H1 (cell line): ENCODE results near the gene YIPF7. TPM values are rescaled to one million over a fixed set of nuclear protein-coding genes. Genes with fewer than 3 reads are reported as not detected.

Source experiments
- CTCF ChIA-PET: fragments of 300-600 bp; sonication (Branson Sonifier 250); formaldehyde crosslinking; loops from one replicate; lab custom pipeline; 2021; ENCODE audit not compliant: partially characterized antibody; lab: Charles Lee
- POLR2A ChIA-PET: fragments of 300-600 bp; sonication (Branson Sonifier 250); formaldehyde crosslinking; loops from one replicate; lab custom pipeline; 2021; ENCODE audit warnings: inconsistent platforms; ENCODE audit not compliant: partially characterized antibody; lab: Charles Lee
- DNase-seq, 2 experiments: peaks; one replicate each; pipeline versions ENCODE4 v3.0.0 to v3.0.0-alpha.2; 2010 to 2022; ENCODE audit warnings: low spot score in 2 of 2, low read depth in 1 of 2, mixed read lengths in 1 of 2
- FAIRE-seq: peaks from 2 replicates; lab custom pipeline; 2011; peaks lifted over from hg19 to GRCh38; lab: Jason Lieb, UNC
- H2AFZ ChIP-seq: 2 replicates; pipeline ENCODE4 v1.8.1; 2012; ENCODE audit warnings: low read length, inconsistent platforms
- H2AK5ac ChIP-seq: 2 replicates; pipeline ENCODE4 v1.6.1; 2013; ENCODE audit warnings: low read depth, low read length
- H2BK120ac ChIP-seq: replicated peaks from 2 replicates; pipeline ENCODE3; 2013; ENCODE audit warnings: low read depth, low read length, inconsistent platforms
- H2BK12ac ChIP-seq: 2 replicates; pipeline ENCODE4 v1.6.1; 2013; ENCODE audit warnings: low read depth, low read length
- H2BK15ac ChIP-seq: 2 replicates; pipeline ENCODE4 v1.6.1; 2013; ENCODE audit warnings: low read length
- H2BK20ac ChIP-seq: 2 replicates; pipeline ENCODE4 v1.6.1; 2013; ENCODE audit warnings: low read length
- H2BK5ac ChIP-seq: 2 replicates; pipeline ENCODE4 v1.6.1; 2013; ENCODE audit warnings: low read depth, low read length
- H3K14ac ChIP-seq: 2 replicates; pipeline ENCODE4 v1.6.1; 2013; ENCODE audit warnings: inconsistent platforms; ENCODE audit not compliant: insufficient read length
- H3K18ac ChIP-seq: 2 replicates; pipeline ENCODE4 v1.6.1; 2013; ENCODE audit warnings: low read length; ENCODE audit errors: extremely low read depth
- H3K23ac ChIP-seq: 2 replicates; pipeline ENCODE4 v1.6.1; 2013; ENCODE audit warnings: inconsistent platforms; ENCODE audit not compliant: insufficient read length
- H3K23me2 ChIP-seq: 2 replicates; pipeline ENCODE4 v1.6.1; 2013; ENCODE audit warnings: low read depth, low read length
- H3K27ac ChIP-seq: 2 replicates; pipeline ENCODE4 v1.6.1; 2011; ENCODE audit warnings: low read depth, low read length, inconsistent platforms
- H3K27me3 ChIP-seq, 4 experiments: replicated peaks in 1 of 4; 1 replicate in 1 of 4; 2 replicates in 3 of 4; pipeline versions ENCODE4 v1.6.1 to v1.8.1; 2011 to 2013; ENCODE audit warnings: low read length in 3 of 4, mild to moderate bottlenecking in 3 of 4, inconsistent platforms in 2 of 4, mixed read lengths in 2 of 4, moderate library complexity in 1 of 4; ENCODE audit not compliant: control insufficient read depth in 3 of 4, insufficient read depth in 3 of 4; ENCODE audit errors: extremely low read depth in 1 of 4
- H3K36me3 ChIP-seq, 4 experiments: 2 replicates each; pipeline versions ENCODE4 v1.6.1 to v1.8.1; 2011 to 2013; ENCODE audit warnings: mild to moderate bottlenecking in 4 of 4, low read length in 3 of 4, moderate library complexity in 2 of 4, control low read depth in 1 of 4, inconsistent platforms in 1 of 4; ENCODE audit not compliant: insufficient read depth in 4 of 4, control insufficient read depth in 2 of 4
- H3K4ac ChIP-seq: replicated peaks from 2 replicates; pipeline ENCODE3; 2013; ENCODE audit warnings: low read length, low read depth, mixed read lengths, inconsistent platforms; ENCODE audit not compliant: insufficient read length
- H3K4me1 ChIP-seq, 4 experiments: replicated peaks in 1 of 4; 1 replicate in 1 of 4; 2 replicates in 3 of 4; pipeline versions ENCODE4 v1.6.1 to v1.8.1; 2011 to 2013; ENCODE audit warnings: low read length in 3 of 4, inconsistent platforms in 2 of 4, mixed read lengths in 1 of 4; ENCODE audit not compliant: insufficient read depth in 4 of 4, control insufficient read depth in 3 of 4
- H3K4me2 ChIP-seq, 2 experiments: 2 replicates each; pipeline versions ENCODE4 v1.6.1 to v1.8.1; 2011 to 2013; ENCODE audit warnings: low read depth in 2 of 2, low read length in 2 of 2, control low read depth in 1 of 2, inconsistent platforms in 1 of 2, mild to moderate bottlenecking in 1 of 2; ENCODE audit not compliant: insufficient read depth in 1 of 2
- H3K4me3 ChIP-seq, 4 experiments: fragments of 200-600, 300-600 bp in 1 of 4; sonication (generic), shearing (Covaris generic), sonication (Bioruptor Twin) in 1 of 4; 2 replicates each; pipeline versions ENCODE4 v1.5.1 to v1.8.1; 2011 to 2016; ENCODE audit warnings: low read length in 4 of 4, low read depth in 3 of 4, control low read depth in 2 of 4, inconsistent platforms in 2 of 4, mild to moderate bottlenecking in 2 of 4, mixed read lengths in 1 of 4, moderate library complexity in 1 of 4; ENCODE audit not compliant: insufficient read depth in 2 of 4; ENCODE audit errors: extremely low read depth in 1 of 4
- H3K56ac ChIP-seq: replicated peaks from 2 replicates; pipeline ENCODE3; 2013; ENCODE audit warnings: low read depth, mild to moderate bottlenecking, mixed read lengths, low read length, inconsistent platforms; ENCODE audit not compliant: insufficient read length
- H3K79me1 ChIP-seq: 2 replicates; pipeline ENCODE4 v1.6.1; 2013; ENCODE audit warnings: low read depth, low read length, control low read depth
- H3K79me2 ChIP-seq, 2 experiments: 2 replicates each; pipeline versions ENCODE4 v1.6.1 to v1.8.1; 2012 to 2013; ENCODE audit warnings: low read length in 2 of 2, mild to moderate bottlenecking in 2 of 2, inconsistent platforms in 1 of 2; ENCODE audit not compliant: insufficient read depth in 2 of 2, control insufficient read depth in 1 of 2
- H3K9ac ChIP-seq, 4 experiments: replicated peaks in 1 of 4; 1 replicate in 1 of 4; 2 replicates in 3 of 4; pipeline versions ENCODE4 v1.6.1 to v1.8.1; 2011 to 2013; ENCODE audit warnings: low read depth in 3 of 4, low read length in 3 of 4, control low read depth in 2 of 4, mild to moderate bottlenecking in 2 of 4, moderate library complexity in 2 of 4, inconsistent platforms in 1 of 4; ENCODE audit errors: extremely low read depth in 1 of 4
- H3K9me3 ChIP-seq, 2 experiments: 2 replicates each; pipeline versions ENCODE4 v1.6.1 to v1.8.1; 2012 to 2013; ENCODE audit warnings: mild to moderate bottlenecking in 2 of 2, moderate library complexity in 2 of 2, control low read depth in 1 of 2, inconsistent platforms in 1 of 2, low read depth in 1 of 2, low read length in 1 of 2, mixed read lengths in 1 of 2; ENCODE audit not compliant: insufficient read depth in 2 of 2
- H4K20me1 ChIP-seq, 2 experiments: replicated peaks in 1 of 2; 2 replicates each; pipeline versions ENCODE3 to v1.8.1; 2011 to 2013; ENCODE audit warnings: inconsistent platforms in 2 of 2, low read length in 2 of 2, mild to moderate bottlenecking in 1 of 2; ENCODE audit not compliant: insufficient read depth in 2 of 2, control insufficient read depth in 1 of 2
- H4K5ac ChIP-seq: 2 replicates; pipeline ENCODE4 v1.6.1; 2013; ENCODE audit warnings: low read length, low read depth, mixed read lengths, inconsistent platforms; ENCODE audit not compliant: insufficient read length
- H4K8ac ChIP-seq: 2 replicates; pipeline ENCODE4 v1.8.0; 2013; ENCODE audit warnings: mild to moderate bottlenecking, moderate library complexity, low read length, inconsistent platforms; ENCODE audit not compliant: insufficient read depth; ENCODE audit errors: extremely low read depth
- H4K91ac ChIP-seq: replicated peaks from 2 replicates; pipeline ENCODE3; 2013; ENCODE audit warnings: low read length, mixed read lengths, inconsistent platforms; ENCODE audit not compliant: insufficient read length
- BACH1 ChIP-seq: IDR thresholded peaks from 2 replicates; pipeline ENCODE4 v1.6.1; 2012; ENCODE audit warnings: low read length, improper control_type of control experiment
- POLR2A ChIP-seq, 2 experiments: IDR thresholded peaks; 1 replicate in 1 of 2; 2 replicates in 1 of 2; pipeline ENCODE4 v1.6.1; 2011; ENCODE audit warnings: low read depth in 2 of 2, low read length in 2 of 2, mild to moderate bottlenecking in 2 of 2; ENCODE audit errors: control extremely low read depth in 1 of 2
- SIRT6 ChIP-seq: IDR thresholded peaks from one replicate; pipeline ENCODE4 v1.7.1; 2012; ENCODE audit warnings: low read length, inconsistent platforms
- WGBS, 2 experiments: shearing (Covaris generic) in 1 of 2; methylation state at CpG; one replicate each; pipeline versions ENCODE4 v1.1.6 to v1.1.7; 2013 to 2015; ENCODE audit warnings: low lambda C conversion rate in 2 of 2, mixed read lengths in 2 of 2, inconsistent platforms in 1 of 2, low coverage in 1 of 2, missing lambda C conversion rate in 1 of 2; ENCODE audit not compliant: insufficient replicate concordance in 2 of 2, insufficient coverage in 1 of 2, insufficient read length in 1 of 2; ENCODE audit errors: extremely low coverage in 1 of 2, missing lambda C conversion rate in 1 of 2; 5-methylcytosine and 5-hydroxymethylcytosine counted together
- polyA plus RNA-seq, 7 experiments: library from polyadenylated mRNA; depleted of rRNA in 3 of 7; stranded (reverse) in 5 of 7; unstranded in 2 of 7; fragments of >200 nt in 5 of 7; fragments of 200-250 nt in 2 of 7; gene quantifications; 1 replicate in 5 of 7; 2 replicates in 1 of 7; 4 replicates in 1 of 7; pipeline versions ENCODE4 v1.2.1 to v1.2.3, GENCODE V29; 2011 to 2013; ENCODE audit warnings: missing spikeins in 2 of 7, mixed read lengths in 2 of 7
- total RNA-seq: library from RNA; stranded (reverse); fragmentation: NEBNext Ultra II Directional; extraction: Animal tissue kit (Norgen Biotek cat#: 25700); gene quantifications from 2 replicates; pipeline ENCODE4 v1.2.1, GENCODE V29; 2021

The YIPF7 gene
- total and polyA plus RNA-seq, 2 of the 8 experiments (the other 6 are each of a cell fraction or from before 2014, with no cell fraction given) = not detected

DNA sequence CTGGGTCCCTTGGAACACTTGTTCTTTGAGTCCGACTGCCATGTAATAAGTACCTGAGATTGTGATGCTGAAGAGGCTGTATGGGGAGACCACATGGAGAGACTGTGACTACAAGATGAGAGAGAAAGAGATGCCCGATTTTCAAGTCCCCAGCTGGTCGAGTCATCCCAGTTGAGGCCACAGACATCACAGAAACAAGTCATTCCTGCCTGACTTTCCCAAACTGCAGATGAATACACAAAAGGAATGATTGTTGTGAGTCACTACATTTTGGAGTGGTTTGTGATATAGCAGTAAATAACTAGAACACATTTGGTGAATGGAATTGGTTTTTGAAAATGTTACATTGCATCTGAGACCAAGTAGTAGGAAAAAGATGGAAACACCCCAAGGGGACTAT lies 9.0 kb upstream of the YIPF7 start:
- no peak overlapping the region for H3K4ac ChIP-seq
- H3K56ac ChIP-seq = no peak overlapping the region
- no peaks in the 10 kb centered on the region for H3K79me1 ChIP-seq
- no peak for DNase-seq
- H2BK5ac ChIP-seq = no peak overlapping the region
- 76% methylated on average over 3 of the region's 3 CpGs; no CpG with 5 or more reads in 1 of the 2 experiments for WGBS, 2 experiments
- TF ChIP-seq SIRT6 = no peak
- no peak for TF ChIP-seq BACH1
- TF ChIP-seq POLR2A (IDR thresholded peaks at IDR 0.05; ENCODE audit: control extremely low read depth in 1 of 2, low read depth in 2 of 2, low read length in 2 of 2) = no peak
- no peaks in the 10 kb centered on the region for H3K9me3 ChIP-seq
- no peak overlapping the region for H4K8ac ChIP-seq
- no peaks in the 10 kb centered on the region for H3K27me3 ChIP-seq
- H3K4me1 ChIP-seq = peaks cover 0 to 6% (median 0%) of the 10 kb centered on the region in 4 experiments; a peak in 2 of 7 replicates
- no peak overlapping the region for H3K18ac ChIP-seq
- no peak overlapping the region for H2BK12ac ChIP-seq
- H3K14ac ChIP-seq = no peak overlapping the region
- no peaks in the 10 kb centered on the region for H3K36me3 ChIP-seq
- no peak overlapping the region for H4K91ac ChIP-seq
- no peak overlapping the region for H2BK15ac ChIP-seq
- no peak overlapping the region for H2BK20ac ChIP-seq
- no peaks in the 10 kb centered on the region for H3K79me2 ChIP-seq
- ChIA-PET POLR2A (no interaction called here), CTCF (no interaction called here)
- H3K23me2 ChIP-seq = no peaks in the 10 kb centered on the region
- no peak overlapping the region; the same call in 1 of the 2 replicates for H2AFZ ChIP-seq
- no peak overlapping the region for H3K4me2 ChIP-seq
- H2BK120ac ChIP-seq = no peak overlapping the region
- H3K9ac ChIP-seq = no peak overlapping the region
- H3K4me3 ChIP-seq = no peak overlapping the region
- FAIRE-seq = no peak
- H2AK5ac ChIP-seq = no peak overlapping the region
- H3K27ac ChIP-seq = no peak overlapping the region
- H4K20me1 ChIP-seq = no peaks in the 10 kb centered on the region
- H3K23ac ChIP-seq = no peak overlapping the region
- no peak overlapping the region for H4K5ac ChIP-seq
